GM19239 (cell line): ENCODE data around the gene BMP5.
"Not testable (repeated sequence)": the region's sequence is repeated elsewhere in the genome, so short reads cannot be mapped to it uniquely, and the experiment has no call there.

Experiments
- DNase-seq: peaks from one replicate; pipeline ENCODE4 v3.0.0; 2011; ENCODE audit warnings: low spot score; ENCODE audit not compliant: insufficient read length
- FAIRE-seq: peaks from 2 replicates; lab custom pipeline; 2011; peaks lifted over from hg19 to GRCh38; lab: Jason Lieb, UNC

BMP5 gene

GRCh38 chr6:55875400-55875799 is at the start of gene BMP5:
Gene BMP5, minus strand, starts transcription at chr6:55875590. Its CDS starts 725 bp downstream, at chr6:55874865.
- FAIRE-seq, result no peak

GRCh38 chr6:55922406-55922805 is 47.0 kb upstream of the BMP5 start:
- FAIRE-seq, result no peak
- DNase-seq, result no peak

More at GRCh38 chr6:55875400-55875799, at the start of gene BMP5:
- DNase-seq, result no peak

GRCh38 chr6:55919716-55920308 is 44.4 kb upstream of the BMP5 start:
- FAIRE-seq (no peak), DNase-seq (no peak)

DNA sequence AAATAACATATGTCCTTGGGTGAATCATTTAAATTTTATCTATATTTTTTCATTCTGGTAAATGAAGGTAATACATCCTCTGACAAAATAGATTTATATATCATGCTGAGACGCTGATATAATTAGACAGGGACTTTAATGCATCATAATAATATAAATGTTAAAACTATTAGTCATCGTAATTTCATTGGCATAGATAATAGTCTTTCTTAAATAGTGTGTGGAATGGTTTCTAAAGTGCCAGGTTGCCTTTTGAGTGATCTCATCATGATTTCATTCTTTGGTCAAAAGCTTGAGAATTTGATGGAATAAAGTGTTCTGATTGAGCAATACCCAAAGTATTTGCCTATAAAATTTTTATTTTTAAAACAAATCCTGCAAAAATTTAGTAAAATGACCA is 43.2 kb upstream of the BMP5 start:
- no peak for FAIRE-seq
- no peak for DNase-seq

DNA sequence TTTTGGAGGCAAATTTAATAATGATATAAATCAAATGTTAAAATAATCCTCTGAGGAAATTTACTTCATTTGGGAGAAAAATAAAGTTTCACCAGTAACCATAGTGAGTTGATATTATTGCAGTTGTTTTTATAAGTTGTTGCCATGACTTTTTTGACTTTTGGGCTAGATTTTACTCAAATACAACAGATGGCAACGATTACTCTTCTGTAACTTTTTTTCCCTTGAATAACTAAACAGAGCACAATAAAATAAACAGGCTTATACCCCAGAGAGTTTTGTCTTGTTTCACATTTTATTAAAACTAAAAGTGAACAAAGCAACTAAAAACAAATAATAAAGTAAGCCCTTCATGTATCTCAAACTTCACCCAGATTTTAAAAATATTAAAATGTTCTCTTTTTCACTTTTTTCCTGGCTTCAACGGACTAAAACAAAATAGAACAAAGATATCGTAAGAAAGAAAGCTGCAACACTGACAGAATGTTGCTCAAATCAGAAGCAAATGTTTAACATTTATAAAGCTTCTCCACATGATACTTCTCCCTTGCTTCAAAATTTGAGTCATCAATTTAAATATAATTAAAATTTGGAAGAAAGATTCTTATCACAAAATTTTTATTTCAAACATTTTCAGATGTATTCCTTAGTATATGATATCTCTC is 42.5 kb upstream of the BMP5 start:
- FAIRE-seq (no peak), DNase-seq (no peak)

DNA sequence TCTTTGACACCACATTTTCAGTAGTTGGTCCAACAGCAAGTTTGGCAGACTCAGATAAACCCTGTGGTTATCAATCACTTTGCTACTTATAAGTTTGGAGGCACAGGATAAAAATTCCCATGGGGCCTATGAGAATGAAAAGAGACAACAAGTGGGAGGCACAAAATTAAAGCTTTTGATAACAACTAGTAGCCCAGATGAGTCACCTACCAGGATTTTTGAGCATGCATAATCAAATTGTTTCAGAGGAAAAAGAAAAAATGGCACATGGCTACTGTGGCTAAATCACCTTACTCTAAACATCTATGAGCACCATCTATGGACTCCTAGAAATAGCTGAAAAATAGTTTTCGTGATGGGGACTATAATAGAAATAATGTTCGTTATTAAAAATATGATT is 40.8 kb upstream of the BMP5 start:
- no peak for DNase-seq
- FAIRE-seq, result no peak

DNA sequence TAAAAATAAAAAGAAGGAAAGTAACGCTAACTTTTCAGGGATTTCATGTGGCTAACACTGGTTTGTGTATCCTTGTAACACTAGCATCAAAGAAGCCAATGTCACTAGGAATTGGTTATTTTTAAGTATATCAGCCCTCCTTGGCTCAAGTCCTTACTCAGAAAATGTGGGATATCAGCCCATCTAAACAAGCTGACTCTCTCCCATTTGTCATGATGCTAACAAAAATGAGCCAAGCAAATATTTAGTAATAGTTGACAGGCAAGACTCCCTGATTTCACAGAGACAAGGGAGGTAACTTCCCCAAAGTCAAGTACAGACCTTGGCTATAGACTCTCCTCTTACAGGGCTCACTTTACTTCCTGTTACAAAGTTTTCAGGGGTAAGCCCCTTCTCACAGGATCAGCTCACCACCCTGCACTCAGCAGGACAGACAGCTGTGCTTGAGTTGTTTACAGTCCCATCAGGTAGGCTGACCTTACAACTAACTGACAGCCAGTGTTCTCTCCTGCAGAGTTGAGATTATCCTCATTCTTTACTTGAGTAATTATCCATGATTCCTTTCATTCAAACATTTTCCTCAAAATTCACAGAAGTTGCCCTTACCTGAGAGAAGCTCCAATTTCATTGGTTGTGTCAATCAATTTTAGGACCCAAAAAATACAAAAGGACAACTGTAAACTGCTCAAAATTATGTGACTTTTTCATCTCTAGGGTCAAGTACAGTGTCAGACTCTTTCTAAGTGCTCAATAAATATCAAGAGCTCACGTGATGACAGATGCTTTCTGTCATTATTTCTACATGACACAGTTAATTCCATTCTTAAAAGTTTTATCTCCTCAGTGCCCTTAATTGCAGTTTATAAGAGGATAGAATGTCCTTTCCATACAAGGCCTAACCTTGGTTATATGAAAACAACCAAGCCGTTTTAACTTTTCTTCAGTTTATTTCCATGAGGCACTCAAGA is 38.1 kb upstream of the BMP5 start:
- no peak for DNase-seq

DNA sequence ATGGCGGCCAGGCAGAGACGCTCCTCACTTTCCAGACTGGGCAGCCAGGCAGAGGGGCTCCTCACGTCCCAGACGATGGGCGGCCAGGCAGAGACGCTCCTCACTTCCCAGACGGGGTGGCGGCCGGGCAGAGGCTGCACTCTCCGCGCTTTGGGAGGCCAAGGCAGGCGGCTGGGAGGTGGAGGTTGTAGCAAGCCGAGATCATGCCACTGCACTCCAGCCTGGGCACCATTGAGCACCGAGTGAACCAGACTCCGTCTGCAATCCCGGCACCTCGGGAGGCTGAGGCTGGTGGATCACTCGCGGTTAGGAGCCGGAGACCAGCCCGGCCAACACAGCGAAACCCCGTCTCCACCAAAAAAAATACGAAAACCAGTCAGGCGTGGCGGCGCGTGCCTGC is 35.1 kb upstream of the BMP5 start:
- not testable (repeated sequence) for DNase-seq, FAIRE-seq

More for the DNA sequence above, 38.1 kb upstream of the BMP5 start:
- FAIRE-seq, result no peak

DNA sequence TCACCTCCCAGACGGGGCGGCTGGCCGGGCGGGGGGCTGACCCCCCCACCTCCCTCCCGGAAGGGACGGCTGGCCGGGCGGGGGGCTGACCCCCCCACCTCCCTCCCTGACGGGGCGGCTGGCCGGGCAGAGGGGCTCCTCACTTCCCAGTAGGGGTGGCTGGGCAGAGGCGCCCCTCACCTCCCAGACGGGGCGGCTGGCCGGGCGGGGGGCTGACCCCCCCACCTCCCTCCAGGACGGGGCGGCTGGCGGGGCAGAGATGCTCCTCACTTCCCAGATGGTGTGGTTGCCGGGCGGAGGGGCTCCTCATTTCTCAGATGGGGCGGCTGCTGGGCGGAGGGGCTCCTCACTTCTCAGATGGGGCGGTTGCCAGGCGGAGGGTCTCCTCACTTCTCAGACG is 34.5 kb upstream of the BMP5 start:
- DNase-seq, FAIRE-seq: not testable (repeated sequence)

DNA sequence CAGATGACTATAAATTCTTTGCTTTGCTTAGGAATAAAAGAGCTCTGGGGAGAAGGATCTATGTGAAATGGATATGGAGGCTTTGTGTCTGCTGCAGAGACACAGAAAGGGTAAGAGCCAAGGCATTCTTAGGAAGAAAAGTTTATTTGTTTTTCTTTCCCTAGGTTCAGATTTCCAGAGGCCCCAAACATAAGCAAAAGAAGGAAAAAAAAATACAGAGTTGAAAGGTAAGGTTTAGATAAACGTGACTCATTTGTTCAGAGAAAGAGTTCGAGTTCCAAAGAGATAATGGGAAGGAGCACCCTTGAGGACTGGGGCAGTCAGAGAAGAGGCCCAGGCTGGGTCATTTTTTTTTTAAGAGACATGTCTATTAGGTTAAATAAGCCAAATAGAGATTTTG is 27.4 kb upstream of the BMP5 start:
- DNase-seq (no peak), FAIRE-seq (no peak)

GRCh38 chr6:55901765-55902270 is 26.4 kb upstream of the BMP5 start:
- DNase-seq, result no peak
- no peak for FAIRE-seq

- DNase-seq, result no peak
- FAIRE-seq, result no peak
These were observed 23.0 kb upstream of the BMP5 start for GRCh38 chr6:55898342-55898741.

GRCh38 chr6:55897346-55897745 is 22.0 kb upstream of the BMP5 start:
- FAIRE-seq (no peak), DNase-seq (no peak)

GRCh38 chr6:55895972-55896730 is 20.8 kb upstream of the BMP5 start:
- DNase-seq (no peak), FAIRE-seq (no peak)

DNA sequence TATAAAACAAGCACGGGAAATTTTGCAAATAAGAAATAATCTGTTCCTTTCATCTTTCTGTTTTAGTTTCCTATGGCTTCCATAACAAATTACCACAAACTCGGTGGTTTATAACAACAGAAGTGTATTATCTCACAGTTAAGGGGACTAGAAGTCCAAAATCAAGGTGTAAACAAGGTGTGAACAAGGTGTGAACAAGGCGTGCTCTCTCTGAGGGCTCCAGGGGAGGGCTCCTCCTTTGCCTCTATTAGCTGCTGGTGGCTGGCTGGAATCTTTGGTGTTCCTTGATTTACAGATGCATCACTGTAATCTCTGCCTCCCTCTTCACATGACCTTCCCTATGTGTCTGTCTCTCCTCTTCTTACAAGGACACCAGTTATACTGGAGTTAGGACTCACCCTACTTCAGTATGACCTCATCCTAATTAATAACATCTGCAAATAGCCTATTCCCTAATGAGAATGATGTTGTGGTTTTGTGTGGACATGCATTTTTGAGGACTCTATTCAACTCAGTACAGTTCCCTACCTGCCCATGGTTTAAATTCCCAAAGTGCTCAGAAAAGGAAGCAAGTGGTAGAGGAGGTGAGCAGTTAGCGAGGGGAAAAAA is 17.5 kb upstream of the BMP5 start:
- FAIRE-seq, result no peak
- no peak for DNase-seq

DNA sequence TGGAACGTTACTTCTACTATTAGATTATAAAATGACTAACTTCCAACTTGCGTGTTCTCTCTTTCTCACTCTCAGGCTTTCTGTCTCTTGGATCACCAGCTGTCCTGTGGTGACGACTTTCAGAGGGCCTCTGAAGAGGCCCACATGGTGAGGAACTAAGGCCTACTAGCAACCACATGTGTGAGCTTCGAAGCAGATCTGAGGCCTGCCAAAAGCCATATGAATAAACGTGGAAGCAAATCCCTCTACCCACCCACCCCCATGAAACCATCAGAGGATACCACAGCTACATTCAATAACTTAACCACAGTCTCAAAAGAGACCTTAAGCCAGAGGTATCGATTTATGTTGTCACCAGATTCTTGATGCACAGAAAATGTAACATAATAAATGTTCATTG is 13.5 kb upstream of the BMP5 start:
- no peak for FAIRE-seq
- DNase-seq, result no peak

GRCh38 chr6:55886185-55886836 is 10.9 kb upstream of the BMP5 start:
- FAIRE-seq (no peak), DNase-seq (no peak)

GRCh38 chr6:55882718-55883569 is 7.6 kb upstream of the BMP5 start:
- no peak for FAIRE-seq
- no peak for DNase-seq
